ENCODE results near the gene SCUBE2.

The SCUBE2 gene

DNA sequence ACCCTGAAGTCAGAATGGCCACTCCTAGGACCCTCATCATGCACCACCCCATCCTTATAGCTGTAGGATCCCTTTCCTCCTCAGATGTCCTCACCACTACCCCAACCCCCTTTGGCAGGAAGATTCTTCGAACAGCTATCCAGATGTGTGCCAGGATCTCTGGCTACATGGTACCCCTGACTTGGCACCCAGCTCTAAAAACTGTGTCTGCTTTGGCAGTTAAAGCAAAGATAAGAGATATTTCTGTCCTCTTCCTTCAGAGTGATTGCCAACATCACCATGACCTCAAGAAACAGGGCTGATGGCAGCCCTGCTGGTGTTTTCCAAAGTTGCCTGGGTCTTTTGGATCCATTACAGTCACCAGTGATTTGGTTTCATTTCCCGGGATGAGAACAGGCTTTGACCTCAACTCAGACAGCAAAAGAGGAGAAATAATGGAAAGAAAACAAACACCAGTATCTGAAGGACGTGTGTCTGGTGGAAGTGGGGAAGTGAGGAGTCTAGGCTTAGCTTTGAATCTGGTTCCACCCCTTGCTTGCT lies 83.3 kb downstream of the SCUBE2 start:
- Histone ChIP-seq H3K18ac (ENCODE audit: low read length) (no peak overlapping the region), H3K79me2 (ENCODE audit: control insufficient read depth, insufficient read depth, low read length) (no peaks in the 10 kb centered on the region), H2BK5ac (ENCODE audit: low read length) (no peak overlapping the region), H2BK120ac (ENCODE audit: low read depth, low read length) (no peak overlapping the region), H3K23ac (ENCODE audit: low read length) (no peak overlapping the region), H4K8ac (ENCODE audit: low read depth, low read length) (no peak overlapping the region), H2AK5ac (ENCODE audit: low read length) (no peak overlapping the region), H3K4ac (ENCODE audit: low read depth, low read length) (no peak overlapping the region), H3K27me3 (ENCODE audit: insufficient read depth, low read length, poor library complexity) (peaks cover 25% of the 10 kb centered on the region), H3K36me3 (ENCODE audit: control insufficient read depth, insufficient read depth, low read length) (no peaks in the 10 kb centered on the region), H3K4me1 (ENCODE audit: control insufficient read depth, low read depth, low read length) (no peaks in the 10 kb centered on the region), H3K4me3 (ENCODE audit: low read length) (no peak overlapping the region), H3K79me1 (ENCODE audit: low read length) (no peaks in the 10 kb centered on the region), H3K4me2 (ENCODE audit: low read length) (no peak overlapping the region), H4K5ac (ENCODE audit: low read length) (no peak overlapping the region), H2BK15ac (replicated peaks; ENCODE audit: low read depth) (no peak overlapping the region), H3K56ac (ENCODE audit: low read length) (no peak overlapping the region), H3K27ac (ENCODE audit: low read depth, low read length) (no peak overlapping the region), H3K9ac (ENCODE audit: low read length) (no peak overlapping the region)
- WGBS (ENCODE audit: extremely low coverage, insufficient coverage, low lambda C conversion rate): no CpG with 5 or more reads among the region's 3 CpGs
- DNase-seq: no peak

DNA sequence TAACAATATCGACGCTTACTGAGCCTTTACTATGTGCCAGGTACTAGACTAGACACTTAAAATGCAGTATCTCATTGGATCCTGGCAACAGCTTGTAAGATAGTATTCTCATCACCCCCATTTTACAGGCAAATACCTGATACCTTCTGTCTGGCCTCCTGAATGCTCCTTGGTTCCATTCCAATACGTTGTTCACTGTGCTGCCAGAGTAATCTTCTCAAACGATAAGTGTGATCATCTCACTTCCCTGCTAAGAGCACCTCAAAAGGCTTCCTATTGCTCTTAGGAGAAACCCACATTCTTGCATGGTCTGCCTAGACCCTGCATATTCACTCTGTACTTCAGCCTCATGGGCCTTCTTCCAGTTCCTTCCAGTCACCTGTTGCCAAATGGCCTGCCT lies 86.3 kb downstream of the SCUBE2 start:
- Histone ChIP-seq H3K27me3 (ENCODE audit: insufficient read depth, low read length, poor library complexity) (peaks cover 29% of the 10 kb centered on the region), H2AK5ac (ENCODE audit: low read length) (no peak overlapping the region), H3K23ac (ENCODE audit: low read length) (no peak overlapping the region), H3K4ac (ENCODE audit: low read depth, low read length) (no peak overlapping the region), H3K79me1 (ENCODE audit: low read length) (no peaks in the 10 kb centered on the region), H2BK120ac (ENCODE audit: low read depth, low read length) (no peak overlapping the region), H3K79me2 (ENCODE audit: control insufficient read depth, insufficient read depth, low read length) (no peaks in the 10 kb centered on the region), H3K4me2 (ENCODE audit: low read length) (no peak overlapping the region), H2BK15ac (replicated peaks; ENCODE audit: low read depth) (no peak overlapping the region), H3K4me3 (ENCODE audit: low read length) (no peak overlapping the region), H4K5ac (ENCODE audit: low read length) (no peak overlapping the region), H3K56ac (ENCODE audit: low read length) (no peak overlapping the region), H2BK5ac (ENCODE audit: low read length) (no peak overlapping the region), H3K18ac (ENCODE audit: low read length) (no peak overlapping the region), H3K27ac (ENCODE audit: low read depth, low read length) (no peak overlapping the region), H3K36me3 (ENCODE audit: control insufficient read depth, insufficient read depth, low read length) (no peaks in the 10 kb centered on the region), H3K9ac (ENCODE audit: low read length) (no peak overlapping the region), H4K8ac (ENCODE audit: low read depth, low read length) (no peak overlapping the region), H3K4me1 (ENCODE audit: control insufficient read depth, low read depth, low read length) (no peaks in the 10 kb centered on the region)
- no CpG with 5 or more reads among the region's 4 CpGs for WGBS (ENCODE audit: extremely low coverage, insufficient coverage, low lambda C conversion rate)
- no peak for DNase-seq

DNA sequence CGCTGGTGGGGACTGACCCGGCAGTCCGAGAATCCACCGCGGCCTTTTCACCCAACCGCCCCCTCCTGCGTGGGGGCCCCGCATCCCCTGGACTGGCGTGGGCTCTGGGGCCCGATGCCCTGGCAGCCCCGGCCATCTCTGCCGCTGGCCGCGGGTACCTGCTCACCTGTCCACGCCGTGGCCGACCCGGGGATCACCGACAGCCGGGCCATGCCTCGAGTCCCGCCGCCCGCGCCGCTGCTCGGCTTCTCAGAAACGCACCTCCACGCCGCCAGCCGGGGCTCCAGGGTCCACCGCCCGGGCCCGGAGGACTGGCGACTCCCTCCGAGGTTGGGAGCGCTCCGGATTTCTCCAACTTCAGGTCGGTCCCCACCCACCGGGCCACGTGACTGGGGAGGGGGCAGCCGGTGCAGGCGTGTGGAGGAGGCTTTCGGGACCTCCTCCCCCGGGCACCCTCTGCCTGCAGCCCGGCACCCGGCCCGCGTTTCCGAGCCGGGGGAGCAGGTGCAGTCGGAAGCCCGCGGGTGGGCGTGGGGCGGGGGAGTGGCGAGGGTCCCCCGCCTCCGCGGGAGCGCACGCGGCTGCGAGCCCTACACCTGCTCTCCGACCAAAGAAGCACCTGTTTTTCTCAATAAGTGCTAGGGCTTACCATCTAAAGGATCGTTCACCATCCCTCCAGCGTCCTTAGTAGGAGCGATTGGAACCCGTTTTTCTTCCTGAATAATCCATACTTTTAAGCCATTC lies 87.0 kb downstream of the SCUBE2 start:
- Histone ChIP-seq H2BK120ac (ENCODE audit: low read depth, low read length) (no peak overlapping the region), H3K4me1 (ENCODE audit: control insufficient read depth, low read depth, low read length) (no peaks in the 10 kb centered on the region), H4K5ac (ENCODE audit: low read length) (no peak overlapping the region), H3K36me3 (ENCODE audit: control insufficient read depth, insufficient read depth, low read length) (no peaks in the 10 kb centered on the region), H3K9ac (ENCODE audit: low read length) (no peak overlapping the region), H3K18ac (ENCODE audit: low read length) (no peak overlapping the region), H3K27ac (ENCODE audit: low read depth, low read length) (no peak overlapping the region), H2BK15ac (replicated peaks; ENCODE audit: low read depth) (no peak overlapping the region), H3K56ac (ENCODE audit: low read length) (no peak overlapping the region), H2AK5ac (ENCODE audit: low read length) (no peak overlapping the region), H3K4me2 (ENCODE audit: low read length) (peak overlapping the region; percentile 43), H3K79me2 (ENCODE audit: control insufficient read depth, insufficient read depth, low read length) (no peaks in the 10 kb centered on the region), H3K4me3 (ENCODE audit: low read length) (no peak overlapping the region), H3K79me1 (ENCODE audit: low read length) (no peaks in the 10 kb centered on the region), H3K23ac (ENCODE audit: low read length) (no peak overlapping the region), H2BK5ac (ENCODE audit: low read length) (no peak overlapping the region), H3K27me3 (ENCODE audit: insufficient read depth, low read length, poor library complexity) (peaks cover 29% of the 10 kb centered on the region), H4K8ac (ENCODE audit: low read depth, low read length) (no peak overlapping the region), H3K4ac (ENCODE audit: low read depth, low read length) (no peak overlapping the region)
- DNase-seq: peak; percentile 28
- no CpG with 5 or more reads among the region's 69 CpGs for WGBS (ENCODE audit: extremely low coverage, insufficient coverage, low lambda C conversion rate)

DNA sequence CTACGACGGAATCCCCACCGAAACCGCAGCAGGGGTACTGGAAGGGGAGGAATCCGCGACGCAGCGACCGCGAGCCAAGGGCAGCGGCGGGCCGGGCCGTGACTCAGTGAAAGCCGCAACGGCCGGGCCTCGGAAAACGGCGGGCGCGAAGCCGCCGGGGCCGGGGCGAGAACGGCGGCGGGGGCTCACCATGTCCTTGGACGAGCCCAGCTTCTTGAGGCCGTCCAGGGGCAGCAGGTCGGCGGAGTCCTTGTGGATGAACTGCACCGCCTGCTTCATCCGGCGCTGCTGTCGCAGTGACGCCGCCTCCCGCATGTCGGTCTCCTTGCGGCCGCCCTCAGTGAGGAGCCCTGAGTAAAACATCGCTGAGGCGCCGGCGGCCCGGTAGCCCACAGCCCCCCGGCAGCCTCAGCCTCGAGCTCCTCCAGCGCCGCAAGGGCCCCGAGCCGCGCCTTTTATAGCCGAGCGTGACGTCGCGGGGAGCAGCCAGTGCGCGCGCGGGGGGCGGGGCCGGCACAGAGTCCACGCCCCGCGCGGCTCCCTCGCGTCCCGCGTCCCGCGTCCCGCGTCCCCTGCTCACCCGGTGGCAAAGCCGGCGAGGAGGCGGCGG lies 87.7 kb downstream of the SCUBE2 start, which contains the start of gene NRIP3:
Gene NRIP3, minus strand, starts transcription at position 429 of the 610 bp plus-strand sequence. Its CDS starts 66 bp downstream, at position 363.
- Histone ChIP-seq H3K9ac (ENCODE audit: low read length) (peak within 1 kb of the TSS; percentile 27), H3K36me3 (ENCODE audit: control insufficient read depth, insufficient read depth, low read length) (no peaks in the 10 kb centered on the region), H3K27ac (ENCODE audit: low read depth, low read length) (no peak within 1 kb of the TSS), H3K4ac (ENCODE audit: low read depth, low read length) (no peak within 1 kb of the TSS), H4K8ac (ENCODE audit: low read depth, low read length) (no peak within 1 kb of the TSS), H2AK5ac (ENCODE audit: low read length) (no peak within 1 kb of the TSS), H2BK120ac (ENCODE audit: low read depth, low read length) (no peak within 1 kb of the TSS), H3K79me1 (ENCODE audit: low read length) (no peaks in the 10 kb centered on the region), H3K4me1 (ENCODE audit: control insufficient read depth, low read depth, low read length) (no peaks in the 10 kb centered on the region), H3K18ac (ENCODE audit: low read length) (no peak within 1 kb of the TSS), H2BK5ac (ENCODE audit: low read length) (no peak within 1 kb of the TSS), H3K23ac (ENCODE audit: low read length) (peak within 1 kb of the TSS; percentile 50), H3K27me3 (ENCODE audit: insufficient read depth, low read length, poor library complexity) (peaks cover 29% of the 10 kb centered on the region), H3K4me3 (ENCODE audit: low read length) (no peak within 1 kb of the TSS), H3K79me2 (ENCODE audit: control insufficient read depth, insufficient read depth, low read length) (no peaks in the 10 kb centered on the region), H3K56ac (ENCODE audit: low read length) (peak within 1 kb of the TSS; percentile 50), H2BK15ac (replicated peaks; ENCODE audit: low read depth) (no peak within 1 kb of the TSS), H4K5ac (ENCODE audit: low read length) (no peak within 1 kb of the TSS), H3K4me2 (ENCODE audit: low read length) (peak within 1 kb of the TSS; percentile 43)
- peak; percentile 66 for DNase-seq
- no CpG with 5 or more reads among the region's 83 CpGs for WGBS (ENCODE audit: extremely low coverage, insufficient coverage, low lambda C conversion rate)

DNA sequence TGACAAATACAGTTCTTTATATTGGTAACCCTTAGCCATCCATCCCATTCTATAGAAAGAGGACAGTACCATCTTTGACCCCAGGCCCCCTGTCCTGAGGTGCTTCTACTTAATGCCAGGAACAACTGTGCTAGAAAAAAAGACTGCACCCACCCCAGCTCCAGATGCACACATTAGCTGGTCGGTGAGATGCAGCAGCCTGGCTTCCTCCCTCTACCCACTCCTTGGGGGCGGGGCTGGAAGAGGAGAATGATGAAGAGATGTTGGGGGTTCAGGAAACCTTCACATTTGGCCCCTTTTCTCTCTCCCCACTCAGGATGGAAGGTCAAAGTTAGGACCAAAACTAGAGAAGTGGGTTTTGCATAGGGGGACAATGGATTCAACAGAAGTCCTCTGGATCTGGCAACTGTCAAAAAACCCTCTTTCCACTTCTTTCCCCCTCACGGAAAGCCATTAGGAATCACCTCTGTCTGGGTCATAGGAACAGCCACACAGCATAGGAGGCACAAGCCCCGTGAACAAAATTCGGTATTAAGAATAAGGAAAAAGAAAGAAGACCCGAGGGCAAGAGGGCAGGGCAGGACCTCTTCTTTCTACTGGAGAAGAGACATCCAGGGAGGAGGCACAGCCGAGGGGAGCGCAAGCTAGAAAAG lies 88.4 kb downstream of the SCUBE2 start:
- no peak overlapping the region for H3K4me3 ChIP-seq (ENCODE audit: low read length)
- no peaks in the 10 kb centered on the region for H3K79me1 ChIP-seq (ENCODE audit: low read length)
- H3K56ac ChIP-seq (ENCODE audit: low read length): peak overlapping the region; percentile 50
- peak overlapping the region; percentile 11 for H3K4me2 ChIP-seq (ENCODE audit: low read length)
- H2BK15ac ChIP-seq (replicated peaks; ENCODE audit: low read depth): no peak overlapping the region
- no CpG with 5 or more reads among the region's 8 CpGs for WGBS (ENCODE audit: extremely low coverage, insufficient coverage, low lambda C conversion rate)
- DNase-seq: no peak
- H3K36me3 ChIP-seq (ENCODE audit: control insufficient read depth, insufficient read depth, low read length): no peaks in the 10 kb centered on the region
- no peak overlapping the region for H3K27ac ChIP-seq (ENCODE audit: low read depth, low read length)
- H3K9ac ChIP-seq (ENCODE audit: low read length): peak overlapping the region; percentile 27
- H2AK5ac ChIP-seq (ENCODE audit: low read length): no peak overlapping the region
- no peaks in the 10 kb centered on the region for H3K79me2 ChIP-seq (ENCODE audit: control insufficient read depth, insufficient read depth, low read length)
- peaks cover 29% of the 10 kb centered on the region for H3K27me3 ChIP-seq (ENCODE audit: insufficient read depth, low read length, poor library complexity)
- no peak overlapping the region for H2BK5ac ChIP-seq (ENCODE audit: low read length)
- no peak overlapping the region for H4K5ac ChIP-seq (ENCODE audit: low read length)
- peak overlapping the region; percentile 50 for H3K23ac ChIP-seq (ENCODE audit: low read length)
- H3K18ac ChIP-seq (ENCODE audit: low read length): no peak overlapping the region
- H3K4ac ChIP-seq (ENCODE audit: low read depth, low read length): no peak overlapping the region
- H2BK120ac ChIP-seq (ENCODE audit: low read depth, low read length): no peak overlapping the region
- no peak overlapping the region for H4K8ac ChIP-seq (ENCODE audit: low read depth, low read length)
- no peaks in the 10 kb centered on the region for H3K4me1 ChIP-seq (ENCODE audit: control insufficient read depth, low read depth, low read length)
